Esophagus muscularis mucosa (tissue), 4 donors: ENCODE data around the gene PCDHGA7. TPM values are rescaled to one million over a fixed set of nuclear protein-coding genes. Genes with fewer than 3 reads are reported as not detected.
A peak's percentile ranks its signal among the peaks of the same experiment; 100 is the strongest.

Experiments used
- DNase-seq: peaks from one replicate; pipeline ENCODE4 v3.0.0-alpha.2; 2017; ENCODE audit errors: extremely low spot score
- H3K27ac ChIP-seq, 4 donors: fragments of 200-600 bp; sonication (generic); replicated peaks in 1 of 4; 1 replicate in 3 of 4; 2 replicates in 1 of 4; pipeline ENCODE4 v1.5.1; 2016 to 2019; ENCODE audit warnings: mild to moderate bottlenecking in 1 of 4
- H3K27me3 ChIP-seq, 4 donors: fragments of 200-600 bp; sonication (generic); one replicate each; pipeline versions ENCODE4 v1.5.1 to v1.6.0; 2016 to 2019
- H3K36me3 ChIP-seq, 4 donors: fragments of 200-600 bp; sonication (generic); one replicate each; pipeline ENCODE4 v1.5.1; 2016 to 2019
- H3K4me1 ChIP-seq, 4 donors: fragments of 200-600 bp; sonication (generic); one replicate each; pipeline ENCODE4 v1.5.1; 2016 to 2019
- H3K4me3 ChIP-seq, 4 donors: fragments of 200-600 bp; sonication (generic); 1 replicate in 2 of 4; 2 replicates in 2 of 4; pipeline ENCODE4 v1.5.1; 2016 to 2019; ENCODE audit warnings: mild to moderate bottlenecking in 4 of 4, moderate library complexity in 1 of 4
- H3K9me3 ChIP-seq, 4 donors: fragments of 200-600 bp; sonication (generic); 1 replicate in 3 of 4; 2 replicates in 1 of 4; pipeline ENCODE4 v1.5.1; 2016 to 2019
- EP300 ChIP-seq: sonication (generic); formaldehyde crosslinking; IDR thresholded peaks from one replicate; pipeline ENCODE4 v1.6.1; 2017; ENCODE audit warnings: antibody characterized with exemption
- POLR2A ChIP-seq: fragments of 450-650 bp; IDR thresholded peaks from one replicate; pipeline ENCODE4 v1.6.1; 2017; ENCODE audit warnings: antibody characterized with exemption, moderate library complexity, mild to moderate bottlenecking, low read depth
- POLR2AphosphoS5 ChIP-seq, 2 donors: sonication (generic); formaldehyde crosslinking; IDR thresholded peaks; one replicate each; pipeline ENCODE4 v1.6.1; 2017; ENCODE audit warnings: antibody characterized with exemption in 2 of 2
- WGBS: methylation state at CpG from one replicate; pipeline ENCODE4 v1.1.5; 2018; 5-methylcytosine and 5-hydroxymethylcytosine counted together
- intact Hi-C: fragments of 100-400 bp; cut with DNase I; formaldehyde crosslinking; loops from one replicate; pipeline ENCODE4 v1.15.1; 2023
- total RNA-seq, 4 donors: library from RNA; depleted of rRNA; stranded (reverse); fragments of >200 nt; gene quantifications; one replicate each; pipeline versions ENCODE4 v1.1.0 to v1.2.1, GENCODE V29; 2016
- TF ChIP-seq, protein P1 (sequence below), 3 experiments: fragments of 200-600 bp in 2 of 3; fragments of 450-650 bp in 1 of 3; sonication (generic) in 2 of 3; IDR thresholded peaks; one replicate each; pipeline ENCODE4 v1.5.1; 2017 to 2019; ENCODE audit warnings: antibody characterized with exemption in 3 of 3, mild to moderate bottlenecking in 2 of 3, moderate library complexity in 1 of 3

The PCDHGA7 gene
- total RNA-seq, 4 donors from 2014 or later = 4.3 to 9.1 (median 6.4) TPM

DNA sequence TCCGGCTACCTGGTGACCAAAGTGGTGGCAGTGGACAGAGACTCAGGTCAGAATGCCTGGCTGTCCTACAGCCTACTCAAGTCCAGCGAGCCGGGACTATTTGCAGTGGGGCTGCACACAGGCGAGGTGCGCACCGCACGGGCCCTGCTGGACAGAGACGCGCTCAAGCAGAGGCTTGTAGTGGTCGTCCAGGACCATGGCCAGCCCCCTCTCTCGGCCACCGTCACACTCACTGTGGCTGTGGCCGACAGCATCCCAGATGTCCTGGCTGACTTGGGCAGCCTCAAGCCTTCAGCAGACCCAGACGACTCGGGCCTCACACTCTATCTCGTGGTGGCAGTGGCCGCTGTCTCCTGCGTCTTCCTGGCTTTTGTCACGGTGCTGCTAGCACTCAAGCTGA, 25.6 kb upstream of the PCDHGA7 start:
- Histone ChIP-seq H3K36me3 (no peaks in the 10 kb centered on the region), H3K4me1 (no peaks in the 10 kb centered on the region), H3K27ac (no peak overlapping the region), H3K4me3 (no peak overlapping the region), H3K27me3 (peaks cover 0 to 14% (median 0%) of the 10 kb centered on the region in 4 donors), H3K9me3 (peaks cover 10 to 98% (median 95%) of the 10 kb centered on the region in 4 donors)
- 61% methylated on average over 4 of the region's 19 CpGs for WGBS
- TF ChIP-seq POLR2A (no peak), EP300 (no peak), POLR2AphosphoS5 (IDR thresholded peaks at IDR 0.05) (no peak)
- TF ChIP-seq, protein P1, sequence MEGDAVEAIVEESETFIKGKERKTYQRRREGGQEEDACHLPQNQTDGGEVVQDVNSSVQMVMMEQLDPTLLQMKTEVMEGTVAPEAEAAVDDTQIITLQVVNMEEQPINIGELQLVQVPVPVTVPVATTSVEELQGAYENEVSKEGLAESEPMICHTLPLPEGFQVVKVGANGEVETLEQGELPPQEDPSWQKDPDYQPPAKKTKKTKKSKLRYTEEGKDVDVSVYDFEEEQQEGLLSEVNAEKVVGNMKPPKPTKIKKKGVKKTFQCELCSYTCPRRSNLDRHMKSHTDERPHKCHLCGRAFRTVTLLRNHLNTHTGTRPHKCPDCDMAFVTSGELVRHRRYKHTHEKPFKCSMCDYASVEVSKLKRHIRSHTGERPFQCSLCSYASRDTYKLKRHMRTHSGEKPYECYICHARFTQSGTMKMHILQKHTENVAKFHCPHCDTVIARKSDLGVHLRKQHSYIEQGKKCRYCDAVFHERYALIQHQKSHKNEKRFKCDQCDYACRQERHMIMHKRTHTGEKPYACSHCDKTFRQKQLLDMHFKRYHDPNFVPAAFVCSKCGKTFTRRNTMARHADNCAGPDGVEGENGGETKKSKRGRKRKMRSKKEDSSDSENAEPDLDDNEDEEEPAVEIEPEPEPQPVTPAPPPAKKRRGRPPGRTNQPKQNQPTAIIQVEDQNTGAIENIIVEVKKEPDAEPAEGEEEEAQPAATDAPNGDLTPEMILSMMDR (IDR thresholded peaks at IDR 0.05) = no peak
- intact Hi-C loops = loop anchor here (10.0 kb wide), 1 partner anchor 208 kb away; no protein-coding TSS in a partner anchor
- no peak for DNase-seq

DNA sequence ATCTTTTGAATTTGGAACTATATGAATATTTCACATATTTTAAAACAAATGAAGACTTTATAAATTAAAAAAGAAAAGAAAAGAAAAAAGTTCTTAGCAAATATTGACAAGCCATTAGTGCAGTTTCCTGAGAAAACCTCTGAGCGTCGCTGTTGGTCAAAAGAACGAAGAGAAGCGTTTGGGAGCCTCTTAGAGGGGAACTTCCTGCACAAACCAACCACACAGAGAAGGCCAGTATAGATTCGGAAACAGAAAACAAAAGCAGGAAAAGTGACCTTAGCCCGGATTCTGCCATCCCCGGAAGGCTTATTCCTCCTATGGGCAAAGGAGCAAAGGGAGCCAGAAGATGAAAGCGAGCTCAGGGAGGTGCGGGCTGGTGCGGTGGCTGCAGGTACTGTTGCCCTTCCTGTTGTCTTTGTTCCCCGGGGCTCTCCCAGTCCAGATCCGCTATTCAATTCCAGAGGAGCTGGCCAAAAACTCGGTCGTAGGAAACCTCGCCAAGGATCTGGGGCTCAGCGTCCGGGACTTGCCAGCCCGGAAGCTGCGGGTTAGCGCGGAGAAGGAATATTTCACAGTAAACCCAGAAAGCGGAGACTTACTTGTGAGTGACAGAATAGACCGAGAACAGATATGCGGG, 22.6 kb upstream of the PCDHGA7 start, which contains the start of gene PCDHGB2:
Gene PCDHGB2 (plus strand): TSS at position 205 of the 637 bp plus-strand sequence. CDS start 142 bp downstream, at position 347.
- no peak for TF ChIP-seq POLR2AphosphoS5 (IDR thresholded peaks at IDR 0.05)
- TF ChIP-seq, protein P1 (IDR thresholded peaks at IDR 0.05) = peak in 2 of 3 experiments; percentile 14 to 25
- H3K36me3 ChIP-seq = no peaks in the 10 kb centered on the region
- no peak for DNase-seq
- no peaks in the 10 kb centered on the region for H3K4me1 ChIP-seq
- no peak within 1 kb of the TSS for H3K27ac ChIP-seq
- intact Hi-C loops = loop anchor here (10.0 kb wide), 1 partner anchor 205 kb away; no protein-coding TSS in a partner anchor
- H3K4me3 ChIP-seq = peak within 1 kb of the TSS; percentile 23 to 41 (median 24)
- peaks cover 10 to 100% (median 98%) of the 10 kb centered on the region in 4 donors for H3K9me3 ChIP-seq
- peaks cover 0 to 27% (median 0%) of the 10 kb centered on the region in 4 donors for H3K27me3 ChIP-seq
- WGBS = 22% methylated on average over 23 of the region's 24 CpGs

DNA sequence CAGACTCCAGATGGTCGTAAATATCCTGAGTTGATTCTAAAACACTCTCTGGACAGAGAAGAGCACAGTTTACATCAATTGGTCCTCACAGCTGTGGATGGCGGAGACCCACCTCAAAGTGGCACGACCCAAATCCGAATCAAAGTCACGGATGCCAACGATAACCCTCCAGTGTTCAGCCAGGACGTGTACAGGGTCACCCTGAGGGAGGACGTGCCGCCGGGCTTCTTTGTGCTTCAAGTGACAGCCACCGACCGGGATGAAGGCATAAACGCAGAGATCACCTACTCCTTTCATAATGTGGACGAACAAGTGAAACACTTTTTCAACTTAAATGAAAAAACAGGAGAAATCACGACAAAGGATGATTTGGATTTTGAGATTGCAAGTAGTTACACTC, 21.9 kb upstream of the PCDHGA7 start:
- H3K4me3 ChIP-seq = no peak overlapping the region
- no peaks in the 10 kb centered on the region for H3K36me3 ChIP-seq
- no peak for DNase-seq
- peaks cover 14 to 100% (median 98%) of the 10 kb centered on the region in 4 donors for H3K9me3 ChIP-seq
- TF ChIP-seq POLR2A = no peak
- TF ChIP-seq EP300 = no peak
- TF ChIP-seq POLR2AphosphoS5 (IDR thresholded peaks at IDR 0.05) = no peak
- TF ChIP-seq, protein P1 (IDR thresholded peaks at IDR 0.05) = no peak
- H3K27ac ChIP-seq = no peak overlapping the region
- H3K4me1 ChIP-seq = no peaks in the 10 kb centered on the region
- peaks cover 0 to 35% (median 0%) of the 10 kb centered on the region in 4 donors for H3K27me3 ChIP-seq
- 47% methylated on average over 13 of the region's 15 CpGs for WGBS
- intact Hi-C loops = no loop called here

DNA sequence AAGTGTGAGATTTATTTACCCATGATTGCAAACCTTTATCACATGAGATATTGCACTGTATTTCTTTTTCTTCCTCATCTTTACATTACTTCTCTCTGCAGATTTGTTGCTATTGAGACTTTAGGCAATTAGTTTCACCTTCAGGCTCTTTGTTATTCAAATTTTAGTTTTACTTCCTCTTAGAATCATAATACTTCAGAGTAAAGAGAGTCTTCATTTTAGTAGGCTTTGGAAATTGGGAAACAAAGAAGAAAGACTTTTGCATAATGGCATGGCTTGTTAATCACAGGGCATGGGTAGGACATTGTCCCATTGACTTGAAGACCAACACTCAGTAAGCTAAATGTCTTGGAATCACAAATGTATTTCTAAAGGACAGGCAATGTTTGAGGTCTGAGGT, 19.8 kb upstream of the PCDHGA7 start:
- H3K27me3 ChIP-seq = peaks cover 0 to 43% (median 0%) of the 10 kb centered on the region in 4 donors
- no peak overlapping the region for H3K27ac ChIP-seq
- H3K4me1 ChIP-seq = no peaks in the 10 kb centered on the region
- TF ChIP-seq EP300 (no peak), POLR2AphosphoS5 (IDR thresholded peaks at IDR 0.05) (no peak), POLR2A (no peak)
- TF ChIP-seq, protein P1 (IDR thresholded peaks at IDR 0.05) = no peak
- H3K36me3 ChIP-seq = no peaks in the 10 kb centered on the region
- DNase-seq = no peak
- peaks cover 5 to 100% (median 98%) of the 10 kb centered on the region in 4 donors for H3K9me3 ChIP-seq
- no peak overlapping the region for H3K4me3 ChIP-seq
- intact Hi-C loops = no loop called here
